Measurements from ENCODE around the gene EYA2. TPM values are rescaled to one million over a fixed set of nuclear protein-coding genes. Genes with fewer than 3 reads are reported as not detected.

EYA2 gene
- total RNA-seq, 2 donors from 2014 or later: 30.0 to 31.0 TPM

DNA sequence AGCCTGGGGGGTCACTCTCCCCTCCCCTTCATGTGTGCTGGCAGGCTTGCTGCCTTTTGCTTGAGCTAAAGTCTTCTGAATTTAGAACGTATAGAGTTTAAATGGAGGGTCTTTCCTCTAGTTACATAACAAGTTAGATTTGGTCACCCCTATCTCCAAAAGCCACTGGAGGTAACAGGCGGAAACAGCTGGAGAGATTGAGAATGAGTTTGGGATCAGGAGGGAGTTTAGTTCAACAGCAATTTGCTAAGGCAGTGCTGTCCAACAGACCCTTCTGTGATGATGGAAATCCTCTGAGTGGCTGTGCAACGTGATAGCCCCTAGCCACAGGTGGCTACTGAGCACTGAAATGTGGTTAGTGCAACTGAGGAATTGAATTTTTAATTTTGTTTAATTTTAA lies 132.8 kb downstream of the EYA2 start:
- Histone ChIP-seq H3K4me3 (no peak overlapping the region), H3K27ac (no peak overlapping the region), H3K27me3 (replicated peaks; ENCODE audit: insufficient read depth) (no peaks in the 10 kb centered on the region), H3K4me1 (replicated peaks) (peaks cover 17% of the 10 kb centered on the region), H3K9me3 (no peaks in the 10 kb centered on the region), H3K36me3 (no peaks in the 10 kb centered on the region)
- no peak for DNase-seq (ENCODE audit: low spot score)
- TF ChIP-seq POLR2AphosphoS5 (IDR thresholded peaks at IDR 0.05): no peak
- TF ChIP-seq, protein P1, sequence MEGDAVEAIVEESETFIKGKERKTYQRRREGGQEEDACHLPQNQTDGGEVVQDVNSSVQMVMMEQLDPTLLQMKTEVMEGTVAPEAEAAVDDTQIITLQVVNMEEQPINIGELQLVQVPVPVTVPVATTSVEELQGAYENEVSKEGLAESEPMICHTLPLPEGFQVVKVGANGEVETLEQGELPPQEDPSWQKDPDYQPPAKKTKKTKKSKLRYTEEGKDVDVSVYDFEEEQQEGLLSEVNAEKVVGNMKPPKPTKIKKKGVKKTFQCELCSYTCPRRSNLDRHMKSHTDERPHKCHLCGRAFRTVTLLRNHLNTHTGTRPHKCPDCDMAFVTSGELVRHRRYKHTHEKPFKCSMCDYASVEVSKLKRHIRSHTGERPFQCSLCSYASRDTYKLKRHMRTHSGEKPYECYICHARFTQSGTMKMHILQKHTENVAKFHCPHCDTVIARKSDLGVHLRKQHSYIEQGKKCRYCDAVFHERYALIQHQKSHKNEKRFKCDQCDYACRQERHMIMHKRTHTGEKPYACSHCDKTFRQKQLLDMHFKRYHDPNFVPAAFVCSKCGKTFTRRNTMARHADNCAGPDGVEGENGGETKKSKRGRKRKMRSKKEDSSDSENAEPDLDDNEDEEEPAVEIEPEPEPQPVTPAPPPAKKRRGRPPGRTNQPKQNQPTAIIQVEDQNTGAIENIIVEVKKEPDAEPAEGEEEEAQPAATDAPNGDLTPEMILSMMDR (IDR thresholded peaks at IDR 0.05): no peak
- no peak for TF ChIP-seq POLR2A (IDR thresholded peaks at IDR 0.05)
- 94% methylated on average over 3 of the region's 3 CpGs for WGBS
- intact Hi-C loops (cut with DNase I): loop anchor here (10.0 kb wide), 1 partner anchor 93 kb away; no protein-coding TSS in a partner anchor

DNA sequence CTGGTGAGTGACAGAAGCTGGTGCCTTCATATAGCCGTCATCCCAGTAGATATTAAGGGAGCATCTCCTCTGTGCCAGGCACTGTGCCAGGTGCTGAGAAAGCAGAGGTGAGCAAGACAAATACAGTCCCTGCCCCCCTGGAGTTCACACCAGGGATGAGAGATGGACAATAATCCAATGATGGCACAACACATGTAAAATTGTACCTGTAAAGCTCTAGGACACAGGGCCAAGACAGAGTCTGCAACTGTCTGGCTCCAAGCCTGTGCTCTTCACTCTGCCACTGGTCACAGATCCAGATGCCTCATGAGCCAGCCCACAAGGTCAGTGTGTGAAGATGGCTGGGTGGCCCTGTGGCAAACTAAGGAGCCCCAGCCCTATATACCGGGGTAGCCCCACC lies 133.8 kb downstream of the EYA2 start:
- H3K36me3 ChIP-seq: no peaks in the 10 kb centered on the region
- no peaks in the 10 kb centered on the region for H3K9me3 ChIP-seq
- H3K27me3 ChIP-seq (replicated peaks; ENCODE audit: insufficient read depth): no peaks in the 10 kb centered on the region
- WGBS: 95% methylated on average over 2 of the region's 2 CpGs
- TF ChIP-seq POLR2AphosphoS5 (IDR thresholded peaks at IDR 0.05) (no peak), POLR2A (IDR thresholded peaks at IDR 0.05) (no peak)
- TF ChIP-seq, protein P1 (IDR thresholded peaks at IDR 0.05): no peak
- peaks cover 20% of the 10 kb centered on the region for H3K4me1 ChIP-seq (replicated peaks)
- no peak for DNase-seq (ENCODE audit: low spot score)
- no peak overlapping the region for H3K4me3 ChIP-seq
- intact Hi-C loops (cut with DNase I): loop anchor here (10.0 kb wide), 1 partner anchor 94 kb away; no protein-coding TSS in a partner anchor
- H3K27ac ChIP-seq: peak overlapping the region in 1 of 2 donors; percentile 33

GRCh38 chr20:47029845-47030244 lies 135.2 kb downstream of the EYA2 start:
- DNase-seq (ENCODE audit: low spot score): peak; percentile 50
- no peak overlapping the region for H3K4me3 ChIP-seq
- intact Hi-C loops (cut with DNase I): loop anchor here (10.0 kb wide), 1 partner anchor 95 kb away; no protein-coding TSS in a partner anchor
- H3K27me3 ChIP-seq (replicated peaks; ENCODE audit: insufficient read depth): no peaks in the 10 kb centered on the region
- TF ChIP-seq, protein P1 (IDR thresholded peaks at IDR 0.05): no peak
- TF ChIP-seq POLR2AphosphoS5 (IDR thresholded peaks at IDR 0.05): peak; percentile 68
- peak overlapping the region; percentile 23 to 33 for H3K27ac ChIP-seq
- H3K4me1 ChIP-seq (replicated peaks): peaks cover 20% of the 10 kb centered on the region
- WGBS: 26% methylated on average over 3 of the region's 3 CpGs
- no peaks in the 10 kb centered on the region for H3K36me3 ChIP-seq
- no peaks in the 10 kb centered on the region for H3K9me3 ChIP-seq

GRCh38 chr20:47030271-47030810 lies 135.7 kb downstream of the EYA2 start:
- TF ChIP-seq POLR2AphosphoS5 (IDR thresholded peaks at IDR 0.05): no peak
- TF ChIP-seq POLR2A (IDR thresholded peaks at IDR 0.05): no peak
- TF ChIP-seq, protein P1 (IDR thresholded peaks at IDR 0.05): no peak
- H3K4me1 ChIP-seq (replicated peaks): peaks cover 20% of the 10 kb centered on the region
- intact Hi-C loops (cut with DNase I): no loop called here
- H3K27ac ChIP-seq: peak overlapping the region; percentile 23 to 53
- H3K27me3 ChIP-seq (replicated peaks; ENCODE audit: insufficient read depth): no peaks in the 10 kb centered on the region
- WGBS: 26% methylated on average over 4 of the region's 4 CpGs
- H3K9me3 ChIP-seq: no peaks in the 10 kb centered on the region
- DNase-seq (ENCODE audit: low spot score): peak; percentile 34
- H3K36me3 ChIP-seq: no peaks in the 10 kb centered on the region
- no peak overlapping the region for H3K4me3 ChIP-seq

DNA sequence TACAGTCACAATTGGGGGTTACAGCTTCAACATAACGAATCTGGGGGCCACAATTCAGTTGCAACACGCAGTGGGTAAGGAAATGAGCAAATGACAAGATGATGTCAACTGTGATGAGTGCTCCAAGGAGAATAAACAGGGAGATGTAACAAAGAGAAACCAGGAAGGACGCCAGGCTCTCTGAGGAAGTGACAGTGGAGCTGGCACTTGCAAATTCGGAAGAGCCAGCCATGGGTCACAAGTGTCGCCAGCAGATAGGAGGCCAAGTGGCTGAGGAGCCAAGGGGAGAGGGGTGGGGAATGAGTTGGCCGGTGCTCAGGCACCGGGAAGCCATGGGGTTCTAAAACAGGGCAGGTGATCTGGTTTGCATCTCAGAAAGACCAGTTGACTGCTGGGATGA lies 136.4 kb downstream of the EYA2 start:
- H3K27ac ChIP-seq: peak overlapping the region; percentile 23 to 53
- peak; percentile 23 for DNase-seq (ENCODE audit: low spot score)
- H3K4me1 ChIP-seq (replicated peaks): peaks cover 20% of the 10 kb centered on the region
- no peak overlapping the region for H3K4me3 ChIP-seq
- intact Hi-C loops (cut with DNase I): no loop called here
- TF ChIP-seq, protein P1 (IDR thresholded peaks at IDR 0.05): no peak
- TF ChIP-seq POLR2AphosphoS5 (IDR thresholded peaks at IDR 0.05): peak; percentile 15
- H3K27me3 ChIP-seq (replicated peaks; ENCODE audit: insufficient read depth): no peaks in the 10 kb centered on the region
- no peaks in the 10 kb centered on the region for H3K36me3 ChIP-seq
- H3K9me3 ChIP-seq: no peaks in the 10 kb centered on the region
- WGBS: 46% methylated on average over 7 of the region's 7 CpGs

Data from prostate gland (tissue), 2 donors.